ENCODE results near the gene TTLL12.

GRCh38 chr22:43118024-43118849, 68.7 kb downstream of the TTLL12 start:
- TF ChIP-seq CTCF (conservative IDR thresholded peaks at IDR 0.05; ENCODE audit: low read length) (no peak), EZH2phosphoT487 (IDR thresholded peaks at IDR 0.05; ENCODE audit: borderline replicate concordance, low read depth, low read length) (no peak)

Data from OCI-LY7 (cell line).